Measurements from ENCODE around the gene RTN3.
A peak's percentile ranks its signal among the peaks of the same experiment; 100 is the strongest.

The RTN3 gene

GRCh38 chr11:63711838-63712237 lies 30.5 kb downstream of the RTN3 start:
- TF ChIP-seq CTCF (IDR thresholded peaks at IDR 0.05; ENCODE audit: low read depth, low read length): no peak
- no peak for DNase-seq (ENCODE audit: low read depth, low spot score)
- in situ Hi-C loops (cut with HindIII; ENCODE audit: low sequenced_read_pairs): no loop called here
- H3K4me3 ChIP-seq (ENCODE audit: low read depth, low read length): no peak overlapping the region

DNA sequence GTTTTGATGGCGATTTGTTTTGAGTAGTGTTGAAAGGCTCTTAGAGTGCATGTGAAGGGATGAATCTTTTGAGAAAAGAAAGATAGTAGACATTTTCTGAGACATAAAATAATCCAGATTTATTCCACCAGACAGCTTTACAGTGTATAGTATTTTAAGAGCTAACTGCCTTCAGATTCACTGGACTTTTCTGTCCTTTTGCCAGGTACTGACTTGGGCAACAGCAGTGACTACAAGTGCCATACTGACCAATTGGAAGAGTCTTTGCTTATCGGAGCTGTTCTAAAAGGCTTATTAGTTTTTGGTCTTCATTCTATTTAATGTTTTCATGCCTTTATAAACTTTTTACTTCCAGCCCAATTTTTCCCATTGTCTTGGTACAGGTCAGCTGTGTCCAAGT lies 32.5 kb downstream of the RTN3 start:
- no peak for DNase-seq (ENCODE audit: low read depth, low spot score)
- TF ChIP-seq CTCF (IDR thresholded peaks at IDR 0.05; ENCODE audit: low read depth, low read length): no peak
- no peak overlapping the region for H3K4me3 ChIP-seq (ENCODE audit: low read depth, low read length)
- in situ Hi-C loops (cut with HindIII; ENCODE audit: low sequenced_read_pairs): no loop called here

- TF ChIP-seq CTCF (IDR thresholded peaks at IDR 0.05; ENCODE audit: low read depth, low read length): no peak
- no peak overlapping the region for H3K4me3 ChIP-seq (ENCODE audit: low read depth, low read length)
- in situ Hi-C loops (cut with HindIII; ENCODE audit: low sequenced_read_pairs): no loop called here
- DNase-seq (ENCODE audit: low read depth, low spot score): no peak
These were observed 34.7 kb downstream of the RTN3 start for GRCh38 chr11:63716046-63716445.

DNA sequence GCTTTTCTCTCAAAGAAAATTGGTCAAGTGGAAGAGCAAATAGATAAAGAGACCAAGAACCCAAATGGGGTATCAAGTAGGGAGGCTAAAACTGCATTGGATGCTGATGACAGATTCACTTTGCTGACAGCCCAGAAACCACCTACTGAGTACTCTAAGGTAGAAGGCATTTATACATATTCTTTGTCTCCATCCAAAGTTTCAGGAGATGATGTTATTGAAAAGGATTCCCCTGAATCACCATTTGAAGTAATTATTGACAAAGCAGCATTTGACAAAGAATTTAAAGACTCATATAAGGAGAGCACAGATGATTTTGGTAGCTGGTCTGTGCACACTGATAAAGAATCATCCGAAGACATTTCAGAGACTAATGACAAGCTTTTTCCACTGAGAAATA lies 37.7 kb downstream of the RTN3 start:
- H3K4me3 ChIP-seq (ENCODE audit: low read depth, low read length): no peak overlapping the region
- no peak for DNase-seq (ENCODE audit: low read depth, low spot score)
- in situ Hi-C loops (cut with HindIII; ENCODE audit: low sequenced_read_pairs): no loop called here
- TF ChIP-seq CTCF (IDR thresholded peaks at IDR 0.05; ENCODE audit: low read depth, low read length): no peak

- DNase-seq (ENCODE audit: low read depth, low spot score): peak; percentile 73
- in situ Hi-C loops (cut with HindIII; ENCODE audit: low sequenced_read_pairs): no loop called here
- no peak overlapping the region for H3K4me3 ChIP-seq (ENCODE audit: low read depth, low read length)
- TF ChIP-seq CTCF (IDR thresholded peaks at IDR 0.05; ENCODE audit: low read depth, low read length): no peak
These were observed 38.7 kb downstream of the RTN3 start for GRCh38 chr11:63719987-63720386.

- DNase-seq (ENCODE audit: low read depth, low spot score): no peak
- H3K4me3 ChIP-seq (ENCODE audit: low read depth, low read length): no peak overlapping the region
- TF ChIP-seq CTCF (IDR thresholded peaks at IDR 0.05; ENCODE audit: low read depth, low read length): no peak
- in situ Hi-C loops (cut with HindIII; ENCODE audit: low sequenced_read_pairs): no loop called here
These were observed 39.3 kb downstream of the RTN3 start for GRCh38 chr11:63720611-63721010.

DNA sequence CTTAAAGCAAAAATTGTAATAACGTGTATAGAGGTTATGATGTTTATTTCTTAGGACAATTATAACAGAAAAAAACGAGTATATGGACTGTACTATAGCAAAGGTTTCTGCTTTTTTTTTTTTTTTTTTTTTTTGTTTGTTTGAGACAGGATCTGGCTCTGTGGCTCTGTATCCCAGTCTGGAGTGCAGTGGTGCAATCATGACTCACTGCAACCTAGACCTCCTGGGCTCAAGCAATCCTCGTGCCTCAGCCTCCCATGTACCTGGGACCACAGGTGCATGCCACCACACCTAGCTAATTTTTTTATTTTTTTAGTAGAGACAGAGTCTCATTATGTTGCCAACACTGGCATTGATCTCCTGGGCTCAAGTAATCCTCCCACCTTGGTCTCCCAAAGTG lies 48.0 kb downstream of the RTN3 start:
- no peak for TF ChIP-seq CTCF (IDR thresholded peaks at IDR 0.05; ENCODE audit: low read depth, low read length)
- in situ Hi-C loops (cut with HindIII; ENCODE audit: low sequenced_read_pairs): no loop called here
- DNase-seq (ENCODE audit: low read depth, low spot score): no peak
- no peak overlapping the region for H3K4me3 ChIP-seq (ENCODE audit: low read depth, low read length)
